ENCODE measurements around the gene ITLN1. TPM values are rescaled to one million over a fixed set of nuclear protein-coding genes. Genes with fewer than 3 reads are reported as not detected.

The ITLN1 gene
- total and polyA plus RNA-seq, 2 donors (not counting 3 experiments of a cell fraction or from before 2014, with no cell fraction given): 0.12 TPM; not detected in 1

DNA sequence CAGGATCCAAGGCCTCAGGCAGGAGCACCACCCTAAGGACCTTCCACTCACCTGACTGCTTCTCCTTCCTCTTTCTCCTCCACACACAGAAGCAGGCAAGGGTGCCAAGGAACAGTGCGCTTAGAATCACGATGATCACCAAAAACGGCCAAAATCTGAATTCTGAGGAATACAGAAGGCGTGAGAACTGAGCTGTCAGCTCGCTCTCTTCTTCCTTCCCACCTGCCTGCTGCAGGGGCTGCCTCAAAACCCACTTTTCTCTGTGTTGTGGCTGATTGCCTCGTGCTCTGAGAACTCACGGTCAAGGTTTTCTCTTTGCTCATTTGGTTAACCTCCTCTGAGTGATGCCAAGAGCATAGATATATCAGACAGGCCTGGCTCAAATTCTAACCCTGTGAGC, 46.1 kb downstream of the ITLN1 start:
- Histone ChIP-seq H3K4me3 (replicated peaks in 1 of 3; ENCODE audit: insufficient read depth in 1 of 3, low read depth in 1 of 3, low read length in 3 of 3) (no peak overlapping the region), H3K9me1 (replicated peaks; ENCODE audit: control insufficient read depth, extremely low read depth, insufficient read depth, low read length) (no peaks in the 10 kb centered on the region), H3K4me1 (ENCODE audit: control insufficient read depth, extremely low read depth, insufficient read depth, low read length) (no peaks in the 10 kb centered on the region), H2AFZ (ENCODE audit: low read depth, low read length) (no peak overlapping the region), H3K4me2 (ENCODE audit: insufficient read depth, low read length) (no peak overlapping the region), H3K27ac (ENCODE audit: insufficient read depth, low read depth, low read length) (no peak overlapping the region), H3K79me2 (ENCODE audit: control insufficient read depth, insufficient read depth, low read length) (no peaks in the 10 kb centered on the region), H3K27me3 (ENCODE audit: control insufficient read depth in 2 of 2, insufficient read depth in 2 of 2, low read length in 2 of 2) (no peaks in the 10 kb centered on the region), H3K9ac (replicated peaks; ENCODE audit: extremely low read depth, insufficient read depth, low read length) (no peak overlapping the region), H3K9me3 (replicated peaks; ENCODE audit: control insufficient read depth, insufficient read depth, low read length) (no peaks in the 10 kb centered on the region), H4K20me1 (replicated peaks; ENCODE audit: control insufficient read depth, extremely low read depth, insufficient read depth, low read length) (no peaks in the 10 kb centered on the region), H3K36me3 (ENCODE audit: control insufficient read depth in 2 of 2, extremely low read depth in 1 of 2, insufficient read depth in 2 of 2, low read length in 2 of 2) (no peaks in the 10 kb centered on the region)
- dilution Hi-C loops (cut with MboI; ENCODE audit: extremely low pct_ligation_motif_present, low sequenced_read_pairs) (no loop called here), intact Hi-C loops (cut with micrococcal nuclease) (no loop called here)
- ChIA-PET CTCF (interaction anchor here (1.3 kb wide), 1 partner anchor 152 kb away, joined by 3 read pairs; no protein-coding TSS in a partner anchor), POLR2A (no interaction called here)
- DNase-seq (ENCODE audit: low read depth, low spot score): no peak
- TF ChIP-seq POLR2AphosphoS5 (IDR thresholded peaks at IDR 0.05; ENCODE audit: insufficient read depth, low read depth, low read length) (no peak), FOS (IDR thresholded peaks at IDR 0.05; ENCODE audit: borderline replicate concordance, insufficient read depth, low read length) (no peak), JUN (IDR thresholded peaks at IDR 0.05; ENCODE audit: borderline replicate concordance, insufficient read depth, insufficient read length, low read depth) (no peak), MAX (IDR thresholded peaks at IDR 0.05; ENCODE audit: insufficient read depth, insufficient read length) (no peak), GATA2 (IDR thresholded peaks at IDR 0.05; ENCODE audit: insufficient read depth, insufficient read length, low read depth, low read length) (no peak)
- TF ChIP-seq, protein P1, sequence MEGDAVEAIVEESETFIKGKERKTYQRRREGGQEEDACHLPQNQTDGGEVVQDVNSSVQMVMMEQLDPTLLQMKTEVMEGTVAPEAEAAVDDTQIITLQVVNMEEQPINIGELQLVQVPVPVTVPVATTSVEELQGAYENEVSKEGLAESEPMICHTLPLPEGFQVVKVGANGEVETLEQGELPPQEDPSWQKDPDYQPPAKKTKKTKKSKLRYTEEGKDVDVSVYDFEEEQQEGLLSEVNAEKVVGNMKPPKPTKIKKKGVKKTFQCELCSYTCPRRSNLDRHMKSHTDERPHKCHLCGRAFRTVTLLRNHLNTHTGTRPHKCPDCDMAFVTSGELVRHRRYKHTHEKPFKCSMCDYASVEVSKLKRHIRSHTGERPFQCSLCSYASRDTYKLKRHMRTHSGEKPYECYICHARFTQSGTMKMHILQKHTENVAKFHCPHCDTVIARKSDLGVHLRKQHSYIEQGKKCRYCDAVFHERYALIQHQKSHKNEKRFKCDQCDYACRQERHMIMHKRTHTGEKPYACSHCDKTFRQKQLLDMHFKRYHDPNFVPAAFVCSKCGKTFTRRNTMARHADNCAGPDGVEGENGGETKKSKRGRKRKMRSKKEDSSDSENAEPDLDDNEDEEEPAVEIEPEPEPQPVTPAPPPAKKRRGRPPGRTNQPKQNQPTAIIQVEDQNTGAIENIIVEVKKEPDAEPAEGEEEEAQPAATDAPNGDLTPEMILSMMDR (IDR thresholded peaks at IDR 0.05; ENCODE audit: extremely low read depth in 1 of 2, insufficient read depth in 1 of 2, low read depth in 1 of 2, low read length in 2 of 2): no peak
- BruUV-seq (replicated peaks): no TSS peak
- FAIRE-seq: no peak
